T-helper 2 cell treated with Interferon-gamma antibody and Interleukin-4, amounts not matched to agents 5 μg/mL and 100 μg/mL, for 36 hours (primary cell): ENCODE results near the gene TRPV4.
"Not testable (repeated sequence)": the region's sequence is repeated elsewhere in the genome, so short reads cannot be mapped to it uniquely, and the experiment has no call there.

ENCODE experiments used
- DNase-seq: peaks from one replicate; pipeline ENCODE4 v3.0.0; 2021; ENCODE audit warnings: low spot score
- H3K27ac Mint-ChIP-seq: one replicate; pipeline ENCODE4 v1.8.0; 2021; ENCODE audit warnings: mild to moderate bottlenecking, mixed read lengths
- H3K27me3 Mint-ChIP-seq: one replicate; pipeline ENCODE4 v1.8.0; 2021; ENCODE audit warnings: low read depth, mixed read lengths
- H3K36me3 Mint-ChIP-seq: one replicate; pipeline ENCODE4 v1.8.0; 2021; ENCODE audit warnings: low read depth, mixed read lengths
- H3K4me1 Mint-ChIP-seq: one replicate; pipeline ENCODE4 v1.8.0; 2021; ENCODE audit warnings: low read depth, mixed read lengths
- H3K4me3 Mint-ChIP-seq: one replicate; pipeline ENCODE4 v1.8.0; 2022; ENCODE audit warnings: mild to moderate bottlenecking, moderate library complexity, mixed read lengths
- H3K9me3 Mint-ChIP-seq: one replicate; pipeline ENCODE4 v1.8.0; 2021; ENCODE audit warnings: mixed read lengths

The TRPV4 gene

GRCh38 chr12:109870648-109871047 is 37.5 kb upstream of the TRPV4 start:
- Mint-ChIP-seq H3K9me3 (no peaks in the 10 kb centered on the region), H3K36me3 (no peaks in the 10 kb centered on the region), H3K4me3 (no peak overlapping the region), H3K27ac (no peak overlapping the region), H3K27me3 (no peaks in the 10 kb centered on the region), H3K4me1 (peaks cover 12% of the 10 kb centered on the region)
- no peak for DNase-seq

- Mint-ChIP-seq H3K27ac (no peak overlapping the region), H3K4me1 (peaks cover 21% of the 10 kb centered on the region), H3K9me3 (no peaks in the 10 kb centered on the region), H3K27me3 (no peaks in the 10 kb centered on the region), H3K36me3 (no peaks in the 10 kb centered on the region), H3K4me3 (no peak overlapping the region)
- no peak for DNase-seq
Measured at GRCh38 chr12:109868182-109869051, 35.2 kb upstream of the TRPV4 start.

DNA sequence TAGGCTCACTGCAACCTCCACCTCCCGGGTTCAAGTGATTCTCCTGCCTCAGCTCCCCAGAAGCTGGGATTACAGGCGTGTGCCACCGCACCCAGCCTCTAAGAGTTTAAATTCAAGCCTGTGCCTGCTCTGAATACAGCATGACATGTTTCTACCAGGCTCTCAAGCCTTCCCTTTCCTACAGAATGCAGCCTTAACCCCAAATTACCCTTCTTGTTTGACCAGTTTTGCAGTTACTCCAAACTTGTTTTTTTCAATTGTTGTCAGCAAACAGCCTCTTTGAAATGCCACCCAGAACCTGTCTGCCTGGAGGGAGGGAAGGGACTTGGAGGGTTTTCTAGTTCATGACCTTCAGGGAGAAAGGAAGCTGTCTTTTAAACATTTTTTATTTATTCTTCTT is 31.7 kb upstream of the TRPV4 start:
- DNase-seq = no peak
- H3K4me3 Mint-ChIP-seq = no peak overlapping the region
- H3K27ac Mint-ChIP-seq = no peak overlapping the region
- peaks cover 19% of the 10 kb centered on the region for H3K4me1 Mint-ChIP-seq
- H3K27me3 Mint-ChIP-seq = no peaks in the 10 kb centered on the region
- H3K36me3 Mint-ChIP-seq = no peaks in the 10 kb centered on the region
- no peaks in the 10 kb centered on the region for H3K9me3 Mint-ChIP-seq

DNA sequence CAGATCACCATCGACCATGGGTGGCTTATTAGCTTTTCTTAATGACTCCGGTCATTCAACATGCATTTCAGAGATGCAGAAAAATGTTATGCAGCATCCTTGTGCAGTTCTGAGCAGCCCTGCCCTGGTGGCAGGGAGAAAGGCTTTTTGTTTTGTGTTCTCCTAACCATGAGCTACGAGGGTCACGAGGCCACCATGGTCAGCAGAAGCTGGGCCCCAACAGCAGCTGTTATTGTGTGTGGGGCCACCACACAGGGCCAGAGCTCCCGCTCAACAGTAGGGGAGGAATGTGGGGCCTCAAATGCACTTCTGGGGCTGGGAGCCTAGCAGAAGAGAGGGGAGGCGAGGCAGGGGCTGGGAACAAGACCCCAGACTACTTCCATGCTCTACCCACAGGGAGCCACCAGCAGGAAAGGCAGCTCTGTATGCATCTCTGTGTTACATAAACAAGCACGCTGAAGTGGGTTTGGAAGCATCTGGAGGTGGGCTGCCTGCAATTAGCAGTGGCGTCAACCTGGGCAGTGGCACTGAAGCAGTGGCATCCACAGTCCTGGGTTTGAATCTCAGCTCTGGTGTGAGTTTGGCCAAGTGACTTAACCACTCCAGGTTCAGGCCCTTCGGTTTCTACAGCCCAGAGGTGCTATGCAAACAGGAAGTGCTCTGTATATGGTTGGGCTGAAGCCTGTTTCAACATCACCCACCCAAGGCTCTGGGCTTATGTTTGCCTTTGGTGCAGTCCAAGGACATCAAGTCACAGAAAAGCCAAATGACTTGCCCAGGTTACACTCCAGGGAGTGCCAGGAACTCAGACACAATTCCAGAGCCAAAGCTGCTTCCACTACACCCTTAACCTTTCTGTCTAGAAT is 30.9 kb upstream of the TRPV4 start:
- no peaks in the 10 kb centered on the region for H3K9me3 Mint-ChIP-seq
- H3K4me3 Mint-ChIP-seq = no peak overlapping the region
- H3K27ac Mint-ChIP-seq = peak overlapping the region; percentile 31
- H3K36me3 Mint-ChIP-seq = no peaks in the 10 kb centered on the region
- H3K4me1 Mint-ChIP-seq = peaks cover 19% of the 10 kb centered on the region
- no peak for DNase-seq
- no peaks in the 10 kb centered on the region for H3K27me3 Mint-ChIP-seq

DNA sequence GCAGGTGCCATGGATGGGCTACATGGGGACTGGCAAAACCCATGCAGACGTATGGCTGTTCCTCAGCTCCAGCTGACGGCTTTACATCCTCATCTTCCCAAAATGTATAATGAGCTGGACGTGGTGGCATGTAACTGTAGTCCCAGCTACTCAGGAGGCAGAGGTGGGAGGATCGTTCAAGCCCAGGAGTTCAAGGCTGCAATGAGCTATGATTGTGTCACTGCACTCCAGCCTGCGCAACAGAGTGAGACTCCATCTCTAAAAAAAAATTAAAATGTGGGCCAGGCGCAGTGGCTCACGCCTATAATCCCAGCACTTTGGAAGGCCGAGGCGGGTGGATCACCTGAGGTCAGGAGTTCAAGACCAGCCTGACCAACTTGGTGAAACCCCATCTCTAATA is 29.3 kb upstream of the TRPV4 start:
- not testable (repeated sequence) for H3K27me3 Mint-ChIP-seq, H3K4me3 Mint-ChIP-seq, H3K9me3 Mint-ChIP-seq, DNase-seq, H3K36me3 Mint-ChIP-seq, H3K27ac Mint-ChIP-seq
- peaks cover 18% of the 10 kb centered on the region for H3K4me1 Mint-ChIP-seq

DNA sequence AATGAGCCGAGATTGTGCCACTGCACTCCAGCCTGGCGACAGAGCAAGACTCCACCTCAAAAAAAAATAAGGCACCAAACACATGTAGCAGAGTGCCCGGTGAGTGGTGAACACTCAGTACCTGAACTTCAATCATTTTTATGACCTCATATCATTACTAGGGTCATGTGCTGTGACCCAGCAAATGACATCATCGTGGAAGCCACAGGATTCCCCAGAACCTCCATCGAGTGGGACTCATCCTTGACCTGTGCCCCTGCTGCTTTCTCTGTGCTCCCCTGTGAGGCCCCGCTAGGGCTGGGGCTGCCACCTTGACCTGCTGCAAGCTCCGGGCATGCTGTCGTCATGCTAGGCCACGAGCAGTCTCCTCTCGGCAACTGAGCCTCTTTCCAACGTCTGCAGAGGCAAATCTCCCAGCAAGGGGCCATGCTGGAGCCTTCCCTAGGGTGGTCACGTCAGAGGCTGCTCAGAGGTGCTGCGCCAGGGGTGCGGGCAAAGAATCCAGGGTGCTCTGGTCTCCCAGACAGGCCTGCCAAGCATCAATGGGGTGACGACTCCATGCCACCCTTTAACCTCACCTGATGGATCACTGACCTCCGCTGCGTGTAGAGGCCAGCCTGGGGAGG is 28.6 kb upstream of the TRPV4 start:
- H3K4me3 Mint-ChIP-seq = no peak overlapping the region
- no peak overlapping the region for H3K27ac Mint-ChIP-seq
- H3K9me3 Mint-ChIP-seq = no peaks in the 10 kb centered on the region
- no peak for DNase-seq
- no peaks in the 10 kb centered on the region for H3K27me3 Mint-ChIP-seq
- H3K4me1 Mint-ChIP-seq = peaks cover 18% of the 10 kb centered on the region
- no peaks in the 10 kb centered on the region for H3K36me3 Mint-ChIP-seq

- Mint-ChIP-seq H3K36me3 (no peaks in the 10 kb centered on the region), H3K27ac (no peak overlapping the region), H3K4me1 (peaks cover 18% of the 10 kb centered on the region), H3K4me3 (no peak overlapping the region), H3K9me3 (no peaks in the 10 kb centered on the region), H3K27me3 (no peaks in the 10 kb centered on the region)
- no peak for DNase-seq
Measured at GRCh38 chr12:109860977-109861376, 27.8 kb upstream of the TRPV4 start.

DNA sequence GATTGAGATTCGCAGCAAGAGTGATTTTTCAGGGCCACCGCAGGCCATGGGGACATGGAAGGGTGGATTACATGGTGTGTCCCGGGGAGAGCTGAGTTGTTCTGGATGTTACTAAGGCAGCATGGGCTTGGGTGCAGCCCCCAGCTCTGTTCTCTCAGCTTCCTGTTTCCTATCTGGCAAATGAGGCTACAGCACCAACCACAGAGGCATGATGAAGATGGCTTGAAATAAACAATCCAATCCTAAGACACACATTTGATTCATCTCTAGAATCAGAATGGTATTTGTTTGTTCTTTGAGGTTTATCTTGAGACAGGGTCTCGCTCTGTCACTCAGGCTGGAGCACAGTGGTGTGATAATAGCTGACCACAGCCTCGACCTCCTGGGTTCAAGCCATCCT is 25.6 kb upstream of the TRPV4 start:
- Mint-ChIP-seq H3K27me3 (no peaks in the 10 kb centered on the region), H3K4me1 (peaks cover 8% of the 10 kb centered on the region), H3K4me3 (no peak overlapping the region), H3K9me3 (no peaks in the 10 kb centered on the region), H3K27ac (no peak overlapping the region), H3K36me3 (no peaks in the 10 kb centered on the region)
- DNase-seq = no peak

DNA sequence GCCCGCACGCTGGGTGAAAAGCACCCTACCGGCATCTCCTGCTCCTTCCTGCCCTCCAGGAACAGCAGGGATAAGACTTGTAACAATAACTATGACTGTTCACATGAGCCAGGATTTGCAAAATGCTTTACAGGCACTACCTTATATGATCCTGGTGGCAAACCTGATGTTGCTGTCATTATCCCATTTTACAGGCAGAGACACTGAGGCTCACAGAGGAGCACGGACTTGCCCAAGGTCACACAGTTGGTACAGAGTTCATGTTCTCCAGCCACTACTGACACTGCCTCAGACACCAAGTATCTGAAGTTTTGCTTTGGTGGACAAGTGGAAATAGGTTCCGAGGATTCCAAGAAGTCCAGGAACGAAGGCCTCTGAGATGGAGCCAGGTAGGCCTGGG is 24.5 kb upstream of the TRPV4 start:
- H3K4me3 Mint-ChIP-seq = no peak overlapping the region
- no peaks in the 10 kb centered on the region for H3K36me3 Mint-ChIP-seq
- no peaks in the 10 kb centered on the region for H3K9me3 Mint-ChIP-seq
- DNase-seq = no peak
- H3K4me1 Mint-ChIP-seq = peaks cover 5% of the 10 kb centered on the region
- H3K27ac Mint-ChIP-seq = no peak overlapping the region
- H3K27me3 Mint-ChIP-seq = no peaks in the 10 kb centered on the region

- Mint-ChIP-seq H3K27me3 (no peaks in the 10 kb centered on the region), H3K36me3 (no peaks in the 10 kb centered on the region), H3K27ac (no peak overlapping the region), H3K4me1 (peaks cover 5% of the 10 kb centered on the region), H3K9me3 (no peaks in the 10 kb centered on the region), H3K4me3 (no peak overlapping the region)
- no peak for DNase-seq
Measured at GRCh38 chr12:109855377-109855776, 22.2 kb upstream of the TRPV4 start.

DNA sequence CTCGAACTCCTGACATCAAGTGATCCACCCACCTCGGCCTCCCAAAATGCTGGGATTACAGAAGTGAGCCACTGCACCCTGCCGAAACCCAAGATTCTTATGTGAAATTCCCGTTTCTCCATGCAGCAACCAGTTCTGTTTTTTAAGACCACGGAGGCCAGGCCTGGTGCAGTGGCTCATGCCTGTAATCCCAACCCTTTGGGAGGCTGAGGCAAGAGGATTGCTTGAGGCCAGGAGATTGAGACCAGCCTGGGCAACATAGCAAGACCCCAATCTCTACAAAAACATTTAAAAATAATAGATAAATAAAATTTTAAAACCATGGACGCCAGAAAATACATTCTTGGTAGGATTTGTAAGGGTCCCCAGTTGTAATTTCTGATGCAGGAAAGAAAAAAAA is 17.3 kb upstream of the TRPV4 start:
- H3K4me3 Mint-ChIP-seq, H3K27ac Mint-ChIP-seq, H3K36me3 Mint-ChIP-seq, H3K4me1 Mint-ChIP-seq, H3K27me3 Mint-ChIP-seq, DNase-seq, H3K9me3 Mint-ChIP-seq: not testable (repeated sequence)

DNA sequence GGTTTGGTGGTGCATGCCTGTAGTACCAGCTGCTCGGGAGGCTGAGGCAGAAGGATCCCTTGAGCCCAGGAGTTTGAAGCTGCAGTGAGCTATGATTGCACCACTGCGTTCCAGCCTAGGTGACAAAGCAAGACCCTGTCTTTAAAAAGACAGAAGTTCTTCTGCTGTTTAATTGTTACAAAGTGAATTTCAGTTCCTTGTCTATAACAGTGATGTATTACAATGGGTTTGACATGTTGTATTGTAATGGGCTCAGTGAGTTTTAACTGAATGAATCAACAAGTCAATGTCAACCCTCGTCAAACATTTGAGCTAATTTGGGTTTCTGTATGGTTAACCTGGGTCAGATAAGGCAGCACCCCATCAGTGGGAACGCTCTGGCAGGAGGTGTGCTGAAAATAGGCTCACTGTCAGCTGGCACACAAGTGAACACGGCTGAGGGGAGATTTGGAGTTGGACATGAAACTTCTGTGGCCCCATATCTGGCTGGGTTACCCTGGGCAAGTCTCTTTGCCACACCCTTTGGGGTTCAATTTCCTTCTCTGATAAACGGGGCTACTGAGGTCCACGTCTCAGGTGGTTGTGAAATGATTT is 14.0 kb upstream of the TRPV4 start:
- Mint-ChIP-seq H3K4me3 (no peak overlapping the region), H3K4me1 (no peaks in the 10 kb centered on the region), H3K27me3 (no peaks in the 10 kb centered on the region), H3K36me3 (no peaks in the 10 kb centered on the region), H3K9me3 (no peaks in the 10 kb centered on the region), H3K27ac (no peak overlapping the region)
- no peak for DNase-seq

DNA sequence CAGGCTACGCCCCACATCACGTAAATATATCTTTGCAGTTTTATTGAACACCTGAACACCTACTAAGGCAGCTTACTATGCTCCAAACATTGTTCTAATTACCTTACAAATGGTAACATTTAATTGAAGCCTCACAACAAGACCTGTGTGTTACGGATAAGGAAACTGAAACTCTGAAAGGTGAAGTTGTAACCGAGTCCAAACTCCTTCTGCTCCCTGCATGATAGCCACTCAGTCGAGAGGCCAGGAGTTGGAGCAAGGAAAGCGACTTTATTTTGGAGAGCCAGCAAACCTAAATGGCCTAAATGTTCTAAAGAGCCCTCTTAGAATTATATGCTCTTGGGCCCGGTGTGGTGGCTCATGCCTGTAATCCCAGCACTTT is 12.6 kb upstream of the TRPV4 start:
- no peaks in the 10 kb centered on the region for H3K4me1 Mint-ChIP-seq
- peak overlapping the region; percentile 61 for H3K4me3 Mint-ChIP-seq
- H3K27me3 Mint-ChIP-seq = no peaks in the 10 kb centered on the region
- H3K9me3 Mint-ChIP-seq = no peaks in the 10 kb centered on the region
- H3K27ac Mint-ChIP-seq = no peak overlapping the region
- DNase-seq = no peak
- no peaks in the 10 kb centered on the region for H3K36me3 Mint-ChIP-seq
